Left forelimb (tissue), 1 donor: ENCODE data around the gene KRTAP5-1.

Source experiments
- DNase-seq: peaks from one replicate; pipeline ENCODE4 v3.0.0-alpha.2; 2018; ENCODE audit warnings: low spot score

KRTAP5-1 gene

GRCh38 chr11:1545432-1545831 lies 39.7 kb downstream of the KRTAP5-1 start:
- DNase-seq, result no peak

- no peak for DNase-seq
Measured at GRCh38 chr11:1544536-1544935, 40.5 kb downstream of the KRTAP5-1 start.

GRCh38 chr11:1543606-1544263 lies 41.3 kb downstream of the KRTAP5-1 start:
- DNase-seq, result no peak

GRCh38 chr11:1542267-1542666 lies 42.8 kb downstream of the KRTAP5-1 start:
- DNase-seq, result no peak

GRCh38 chr11:1541474-1542204 lies 43.4 kb downstream of the KRTAP5-1 start:
- no peak for DNase-seq

- DNase-seq, result no peak
Measured at GRCh38 chr11:1540074-1540473, 45.0 kb downstream of the KRTAP5-1 start.

- DNase-seq, result no peak
Measured at GRCh38 chr11:1538153-1538552, 46.9 kb downstream of the KRTAP5-1 start.

GRCh38 chr11:1536065-1536843 lies 48.8 kb downstream of the KRTAP5-1 start:
- DNase-seq, result no peak

GRCh38 chr11:1534682-1535081 lies 50.4 kb downstream of the KRTAP5-1 start:
- DNase-seq, result no peak
